ENCODE results near the gene SLC17A2. TPM values are rescaled to one million over a fixed set of nuclear protein-coding genes. Genes with fewer than 3 reads are reported as not detected.

Gene SLC17A2
- total and polyA plus RNA-seq, 2 experiments from 2014 or later = not detected

DNA sequence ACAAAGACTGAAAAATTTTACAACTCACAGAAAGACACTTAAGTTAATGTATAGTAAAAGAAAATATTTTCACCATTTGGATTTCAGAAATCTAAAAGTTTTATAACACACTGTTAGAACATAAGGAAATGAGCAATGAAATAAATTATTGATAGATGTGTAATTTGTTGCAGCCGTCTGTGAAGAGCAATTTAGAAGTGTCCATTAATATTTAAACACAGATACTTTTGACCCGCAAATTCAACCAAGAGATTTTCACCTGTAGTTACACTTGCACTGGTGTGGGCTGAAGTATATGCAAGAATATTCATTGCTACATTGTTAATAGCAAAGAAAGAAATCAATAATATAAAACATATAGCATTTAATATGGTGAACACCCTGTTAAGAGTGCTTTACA is 41.9 kb downstream of the SLC17A2 start (continued):
- TF ChIP-seq, protein P1, sequence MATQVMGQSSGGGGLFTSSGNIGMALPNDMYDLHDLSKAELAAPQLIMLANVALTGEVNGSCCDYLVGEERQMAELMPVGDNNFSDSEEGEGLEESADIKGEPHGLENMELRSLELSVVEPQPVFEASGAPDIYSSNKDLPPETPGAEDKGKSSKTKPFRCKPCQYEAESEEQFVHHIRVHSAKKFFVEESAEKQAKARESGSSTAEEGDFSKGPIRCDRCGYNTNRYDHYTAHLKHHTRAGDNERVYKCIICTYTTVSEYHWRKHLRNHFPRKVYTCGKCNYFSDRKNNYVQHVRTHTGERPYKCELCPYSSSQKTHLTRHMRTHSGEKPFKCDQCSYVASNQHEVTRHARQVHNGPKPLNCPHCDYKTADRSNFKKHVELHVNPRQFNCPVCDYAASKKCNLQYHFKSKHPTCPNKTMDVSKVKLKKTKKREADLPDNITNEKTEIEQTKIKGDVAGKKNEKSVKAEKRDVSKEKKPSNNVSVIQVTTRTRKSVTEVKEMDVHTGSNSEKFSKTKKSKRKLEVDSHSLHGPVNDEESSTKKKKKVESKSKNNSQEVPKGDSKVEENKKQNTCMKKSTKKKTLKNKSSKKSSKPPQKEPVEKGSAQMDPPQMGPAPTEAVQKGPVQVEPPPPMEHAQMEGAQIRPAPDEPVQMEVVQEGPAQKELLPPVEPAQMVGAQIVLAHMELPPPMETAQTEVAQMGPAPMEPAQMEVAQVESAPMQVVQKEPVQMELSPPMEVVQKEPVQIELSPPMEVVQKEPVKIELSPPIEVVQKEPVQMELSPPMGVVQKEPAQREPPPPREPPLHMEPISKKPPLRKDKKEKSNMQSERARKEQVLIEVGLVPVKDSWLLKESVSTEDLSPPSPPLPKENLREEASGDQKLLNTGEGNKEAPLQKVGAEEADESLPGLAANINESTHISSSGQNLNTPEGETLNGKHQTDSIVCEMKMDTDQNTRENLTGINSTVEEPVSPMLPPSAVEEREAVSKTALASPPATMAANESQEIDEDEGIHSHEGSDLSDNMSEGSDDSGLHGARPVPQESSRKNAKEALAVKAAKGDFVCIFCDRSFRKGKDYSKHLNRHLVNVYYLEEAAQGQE (IDR thresholded peaks at IDR 0.05; ENCODE audit: unreplicated experiment) = no peak
- TF ChIP-seq, protein P2, sequence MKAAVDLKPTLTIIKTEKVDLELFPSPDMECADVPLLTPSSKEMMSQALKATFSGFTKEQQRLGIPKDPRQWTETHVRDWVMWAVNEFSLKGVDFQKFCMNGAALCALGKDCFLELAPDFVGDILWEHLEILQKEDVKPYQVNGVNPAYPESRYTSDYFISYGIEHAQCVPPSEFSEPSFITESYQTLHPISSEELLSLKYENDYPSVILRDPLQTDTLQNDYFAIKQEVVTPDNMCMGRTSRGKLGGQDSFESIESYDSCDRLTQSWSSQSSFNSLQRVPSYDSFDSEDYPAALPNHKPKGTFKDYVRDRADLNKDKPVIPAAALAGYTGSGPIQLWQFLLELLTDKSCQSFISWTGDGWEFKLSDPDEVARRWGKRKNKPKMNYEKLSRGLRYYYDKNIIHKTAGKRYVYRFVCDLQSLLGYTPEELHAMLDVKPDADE (IDR thresholded peaks at IDR 0.05) = no peak
- TF ChIP-seq EZH2phosphoT487 (IDR thresholded peaks at IDR 0.05; ENCODE audit: unreplicated experiment) = no peak
- TF ChIP-seq, protein P3, sequence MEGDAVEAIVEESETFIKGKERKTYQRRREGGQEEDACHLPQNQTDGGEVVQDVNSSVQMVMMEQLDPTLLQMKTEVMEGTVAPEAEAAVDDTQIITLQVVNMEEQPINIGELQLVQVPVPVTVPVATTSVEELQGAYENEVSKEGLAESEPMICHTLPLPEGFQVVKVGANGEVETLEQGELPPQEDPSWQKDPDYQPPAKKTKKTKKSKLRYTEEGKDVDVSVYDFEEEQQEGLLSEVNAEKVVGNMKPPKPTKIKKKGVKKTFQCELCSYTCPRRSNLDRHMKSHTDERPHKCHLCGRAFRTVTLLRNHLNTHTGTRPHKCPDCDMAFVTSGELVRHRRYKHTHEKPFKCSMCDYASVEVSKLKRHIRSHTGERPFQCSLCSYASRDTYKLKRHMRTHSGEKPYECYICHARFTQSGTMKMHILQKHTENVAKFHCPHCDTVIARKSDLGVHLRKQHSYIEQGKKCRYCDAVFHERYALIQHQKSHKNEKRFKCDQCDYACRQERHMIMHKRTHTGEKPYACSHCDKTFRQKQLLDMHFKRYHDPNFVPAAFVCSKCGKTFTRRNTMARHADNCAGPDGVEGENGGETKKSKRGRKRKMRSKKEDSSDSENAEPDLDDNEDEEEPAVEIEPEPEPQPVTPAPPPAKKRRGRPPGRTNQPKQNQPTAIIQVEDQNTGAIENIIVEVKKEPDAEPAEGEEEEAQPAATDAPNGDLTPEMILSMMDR (conservative IDR thresholded peaks at IDR 0.05; ENCODE audit: low read depth in 2 of 2) = no peak
- TF ChIP-seq NANOG (IDR thresholded peaks at IDR 0.05; ENCODE audit: borderline replicate concordance) = no peak

DNA sequence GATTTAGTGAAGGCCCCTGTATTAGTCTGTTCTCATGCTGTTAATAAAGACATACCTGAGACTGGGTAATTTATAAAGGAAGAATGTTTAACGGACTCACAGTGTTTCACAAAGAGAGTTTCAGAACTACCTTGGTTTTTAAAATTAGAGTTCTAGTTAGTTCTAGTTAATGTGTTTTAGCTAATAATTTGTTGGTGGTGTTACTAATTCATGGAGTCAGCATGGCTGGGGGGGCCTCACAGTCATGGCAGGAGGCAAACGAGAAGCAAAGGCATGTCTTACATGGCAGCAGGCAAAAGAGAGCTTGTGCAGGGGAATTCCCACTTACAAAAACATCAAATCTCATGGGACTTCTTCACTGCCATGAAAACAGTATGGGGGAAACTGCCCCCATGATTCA is 44.4 kb downstream of the SLC17A2 start:
- H3K27me3 Mint-ChIP-seq (ENCODE audit: insufficient read depth, low read depth, poor library complexity) = no peaks in the 10 kb centered on the region
- DNase-seq (ENCODE audit: low spot score) (no peak), ATAC-seq (no peak)
- no peak overlapping the region for H3K4me3 Mint-ChIP-seq
- no peaks in the 10 kb centered on the region for H3K36me3 ChIP-seq (ENCODE audit: insufficient read depth)
- no peaks in the 10 kb centered on the region for H3F3A ChIP-seq (replicated peaks; ENCODE audit: low read depth)
- H3K9me2 ChIP-seq (ENCODE audit: insufficient read depth) = peaks cover 7% of the 10 kb centered on the region
- no peak overlapping the region for H3K4me2 ChIP-seq
- H3K9me3 Mint-ChIP-seq = no peaks in the 10 kb centered on the region; the same call in 2 of the 3 replicates
- no peak overlapping the region for H3K4me3 ChIP-seq
- no peak overlapping the region for H2AFZ ChIP-seq
- H3K27ac Mint-ChIP-seq = no peak overlapping the region
- no peaks in the 10 kb centered on the region for H4K20me1 ChIP-seq (replicated peaks; ENCODE audit: insufficient read depth)
- H3K4me1 ChIP-seq (ENCODE audit: insufficient read depth) = no peaks in the 10 kb centered on the region
- H3K27ac ChIP-seq (ENCODE audit: low read depth) = no peak overlapping the region
- H3K36me3 Mint-ChIP-seq (ENCODE audit: low read depth) = no peaks in the 10 kb centered on the region
- no peaks in the 10 kb centered on the region for H3K79me2 ChIP-seq (replicated peaks; ENCODE audit: insufficient read depth)
- H3K27me3 ChIP-seq (ENCODE audit: insufficient read depth) = no peaks in the 10 kb centered on the region
- peaks cover 2% of the 10 kb centered on the region; the same call in 1 of the 3 replicates for H3K4me1 Mint-ChIP-seq
- TF ChIP-seq, protein P3 (conservative IDR thresholded peaks at IDR 0.05; ENCODE audit: low read depth in 2 of 2) = no peak
- no peak for TF ChIP-seq STAT1 (IDR thresholded peaks at IDR 0.05; ENCODE audit: unreplicated experiment)
- TF ChIP-seq ZNF331 (CRISPR knock-in tag; IDR thresholded peaks at IDR 0.05; ENCODE audit: low read depth) = no peak
- TF ChIP-seq EZH2 (IDR thresholded peaks at IDR 0.05; ENCODE audit: low read depth, unreplicated experiment) = no peak
- no peak for TF ChIP-seq EZH2phosphoT487 (IDR thresholded peaks at IDR 0.05; ENCODE audit: unreplicated experiment)
- TF ChIP-seq CREB1 (CRISPR knock-in tag; IDR thresholded peaks at IDR 0.05; ENCODE audit: low read depth) = no peak
- TF ChIP-seq, protein P2 (IDR thresholded peaks at IDR 0.05) = no peak
- no peak for TF ChIP-seq ZNF114 (CRISPR knock-in tag; IDR thresholded peaks at IDR 0.05)
- no peak for TF ChIP-seq JUNB (IDR thresholded peaks at IDR 0.05; ENCODE audit: unreplicated experiment)
